HEK293 (cell line): ENCODE results near the gene GNS.

Source experiments
- CTCF ChIA-PET: fragments of 350-600 bp; formaldehyde crosslinking; extraction: SDS; loops from one replicate; lab custom pipeline; 2021; ENCODE audit warnings: antibody characterized with exemption; lab: Yijun Ruan, JAX
- POLR2A ChIA-PET: fragments of 300-600 bp; formaldehyde crosslinking; extraction: SDS; loops from one replicate; lab custom pipeline; 2020; ENCODE audit warnings: antibody characterized with exemption, inconsistent platforms; lab: Yijun Ruan, JAX
- H3K27ac ChIP-seq: fragments of 200-500 bp; sonication (Bioruptor generic); 2 replicates; pipeline ENCODE4 v1.5.1; 2014; ENCODE audit warnings: low read depth, low read length, control low read depth, inconsistent platforms; ENCODE audit errors: extremely low read depth
- H3K36me3 ChIP-seq, 2 experiments: fragments of 200-500 bp in 1 of 2; sonication (Bioruptor generic) in 1 of 2; 1 replicate in 1 of 2; 2 replicates in 1 of 2; pipeline ENCODE4 v1.5.1; 2014 to 2017; ENCODE audit warnings: inconsistent platforms in 2 of 2, low read length in 2 of 2; ENCODE audit not compliant: control insufficient read depth in 2 of 2, insufficient read depth in 1 of 2
- H3K4me1 ChIP-seq: fragments of 200-500 bp; sonication (Bioruptor generic); 2 replicates; pipeline ENCODE4 v1.5.1; 2014; ENCODE audit warnings: mild to moderate bottlenecking, low read length, inconsistent platforms; ENCODE audit not compliant: control insufficient read depth, insufficient read depth
- H3K4me3 ChIP-seq: 2 replicates; pipeline ENCODE4 v1.5.1; 2011; ENCODE audit warnings: low read depth, mild to moderate bottlenecking, control low read depth, low read length, moderate library complexity
- H3K9me3 ChIP-seq: fragments of 200-500 bp; sonication (Bioruptor generic); 2 replicates; pipeline ENCODE4 v1.5.1; 2014; ENCODE audit warnings: low read depth, low read length, inconsistent platforms; ENCODE audit not compliant: control insufficient read depth, insufficient read depth
- FEZF1 ChIP-seq: fragments of 450-650 bp; formaldehyde crosslinking; IDR thresholded peaks from 2 replicates; pipeline ENCODE4 v1.5.1; 2016; ENCODE audit warnings: missing biosample characterization, missing genetic modification characterization
- HOXA7 ChIP-seq: sonication (generic); formaldehyde crosslinking; IDR thresholded peaks from 2 replicates; pipeline ENCODE4 v1.8.1; 2022; ENCODE audit warnings: missing genetic modification reagents, borderline replicate concordance
- HOXC10 ChIP-seq: sonication (generic); formaldehyde crosslinking; IDR thresholded peaks from 2 replicates; pipeline ENCODE4 v1.8.1; 2023; ENCODE audit warnings: mild to moderate bottlenecking, missing genetic modification reagents
- HOXD13 ChIP-seq: sonication (generic); formaldehyde crosslinking; IDR thresholded peaks from 2 replicates; pipeline ENCODE4 v1.8.0; 2022; ENCODE audit warnings: missing genetic modification reagents, borderline replicate concordance
- KLF8 ChIP-seq: fragments of 450-650 bp; formaldehyde crosslinking; IDR thresholded peaks from 2 replicates; pipeline ENCODE4 v1.5.1; 2016; ENCODE audit warnings: missing biosample characterization, missing genetic modification characterization
- PRDM4 ChIP-seq: fragments of 450-650 bp; formaldehyde crosslinking; IDR thresholded peaks from 2 replicates; pipeline ENCODE4 v1.5.1; 2017; ENCODE audit warnings: missing biosample characterization, missing genetic modification characterization
- SCRT1 ChIP-seq: fragments of 450-650 bp; formaldehyde crosslinking; IDR thresholded peaks from 2 replicates; pipeline ENCODE4 v1.5.1; 2016; ENCODE audit warnings: missing biosample characterization, missing genetic modification characterization, borderline replicate concordance
- SP2 ChIP-seq: fragments of 450-650 bp; formaldehyde crosslinking; IDR thresholded peaks from 2 replicates; pipeline ENCODE4 v1.5.1; 2016; ENCODE audit warnings: missing biosample characterization, missing genetic modification characterization
- ZNF423 ChIP-seq: fragments of 450-650 bp; formaldehyde crosslinking; IDR thresholded peaks from 2 replicates; pipeline ENCODE4 v1.5.1; 2016; ENCODE audit warnings: missing biosample characterization, missing genetic modification characterization
- ZNF521 ChIP-seq: fragments of 450-650 bp; formaldehyde crosslinking; IDR thresholded peaks from 2 replicates; pipeline ENCODE4 v1.5.1; 2017; ENCODE audit warnings: missing biosample characterization, mild to moderate bottlenecking, missing genetic modification characterization
- ZNF544 ChIP-seq: fragments of 450-650 bp; formaldehyde crosslinking; IDR thresholded peaks from 2 replicates; pipeline ENCODE4 v1.5.0; 2017; ENCODE audit warnings: missing biosample characterization, missing genetic modification characterization
- ZNF629 ChIP-seq: fragments of 450-650 bp; formaldehyde crosslinking; IDR thresholded peaks from 2 replicates; pipeline ENCODE4 v1.5.1; 2017; ENCODE audit warnings: missing biosample characterization, missing genetic modification characterization
- ZNF792 ChIP-seq: fragments of 450-650 bp; formaldehyde crosslinking; IDR thresholded peaks from 2 replicates; pipeline ENCODE4 v1.5.1; 2016; ENCODE audit warnings: missing biosample characterization, missing genetic modification characterization
- ZNF837 ChIP-seq: fragments of 450-650 bp; formaldehyde crosslinking; IDR thresholded peaks from 2 replicates; pipeline ENCODE4 v1.5.1; 2016; ENCODE audit warnings: missing biosample characterization, missing genetic modification characterization
- ZNF843 ChIP-seq: fragments of 450-650 bp; formaldehyde crosslinking; IDR thresholded peaks from 2 replicates; pipeline ENCODE4 v1.5.1; 2016; ENCODE audit warnings: missing biosample characterization, missing genetic modification characterization
- TF ChIP-seq, protein P1 (sequence below): fragments of 450-650 bp; formaldehyde crosslinking; conservative IDR thresholded peaks from 2 replicates; pipeline ENCODE4 v1.5.1; 2016; ENCODE audit warnings: low read depth, missing biosample characterization, missing genetic modification characterization
- TF ChIP-seq, protein P2 (sequence below): fragments of 450-650 bp; formaldehyde crosslinking; IDR thresholded peaks from 2 replicates; pipeline ENCODE4 v1.5.1; 2017; ENCODE audit warnings: missing biosample characterization, missing genetic modification characterization
- TF ChIP-seq, protein P3 (sequence below): fragments of 450-650 bp; formaldehyde crosslinking; IDR thresholded peaks from 2 replicates; pipeline ENCODE4 v1.5.1; 2016; ENCODE audit warnings: missing biosample characterization, missing genetic modification characterization, borderline replicate concordance

The GNS gene

GRCh38 chr12:64714551-64714968 is 44.6 kb downstream of the GNS start:
- H3K27ac ChIP-seq: no peak overlapping the region
- no peak overlapping the region for H3K4me3 ChIP-seq
- TF ChIP-seq ZNF837 (tag by site-specific recombination) (no peak), HOXA7 (no peak), ZNF843 (tag by site-specific recombination) (no peak), PRDM4 (no peak), KLF8 (tag by site-specific recombination) (no peak), FEZF1 (tag by site-specific recombination) (no peak), ZNF629 (no peak)
- peaks cover 0 to 51% of the 10 kb centered on the region in 2 experiments for H3K36me3 ChIP-seq
- no peaks in the 10 kb centered on the region for H3K4me1 ChIP-seq
- H3K9me3 ChIP-seq: no peaks in the 10 kb centered on the region
- ChIA-PET POLR2A (no interaction called here), CTCF (interaction anchor here (1.1 kb wide), 1 partner anchor 165 kb away, joined by 3 read pairs; no protein-coding TSS in a partner anchor)

- ChIA-PET POLR2A (no interaction called here), CTCF (interaction anchor here (1.3 kb wide), 2 partner anchors 16 to 164 kb away, joined by 4 to 6 read pairs; no protein-coding TSS in a partner anchor)
- no peak overlapping the region for H3K4me3 ChIP-seq
- H3K9me3 ChIP-seq: no peaks in the 10 kb centered on the region
- TF ChIP-seq SP2: no peak
- TF ChIP-seq, protein P1, sequence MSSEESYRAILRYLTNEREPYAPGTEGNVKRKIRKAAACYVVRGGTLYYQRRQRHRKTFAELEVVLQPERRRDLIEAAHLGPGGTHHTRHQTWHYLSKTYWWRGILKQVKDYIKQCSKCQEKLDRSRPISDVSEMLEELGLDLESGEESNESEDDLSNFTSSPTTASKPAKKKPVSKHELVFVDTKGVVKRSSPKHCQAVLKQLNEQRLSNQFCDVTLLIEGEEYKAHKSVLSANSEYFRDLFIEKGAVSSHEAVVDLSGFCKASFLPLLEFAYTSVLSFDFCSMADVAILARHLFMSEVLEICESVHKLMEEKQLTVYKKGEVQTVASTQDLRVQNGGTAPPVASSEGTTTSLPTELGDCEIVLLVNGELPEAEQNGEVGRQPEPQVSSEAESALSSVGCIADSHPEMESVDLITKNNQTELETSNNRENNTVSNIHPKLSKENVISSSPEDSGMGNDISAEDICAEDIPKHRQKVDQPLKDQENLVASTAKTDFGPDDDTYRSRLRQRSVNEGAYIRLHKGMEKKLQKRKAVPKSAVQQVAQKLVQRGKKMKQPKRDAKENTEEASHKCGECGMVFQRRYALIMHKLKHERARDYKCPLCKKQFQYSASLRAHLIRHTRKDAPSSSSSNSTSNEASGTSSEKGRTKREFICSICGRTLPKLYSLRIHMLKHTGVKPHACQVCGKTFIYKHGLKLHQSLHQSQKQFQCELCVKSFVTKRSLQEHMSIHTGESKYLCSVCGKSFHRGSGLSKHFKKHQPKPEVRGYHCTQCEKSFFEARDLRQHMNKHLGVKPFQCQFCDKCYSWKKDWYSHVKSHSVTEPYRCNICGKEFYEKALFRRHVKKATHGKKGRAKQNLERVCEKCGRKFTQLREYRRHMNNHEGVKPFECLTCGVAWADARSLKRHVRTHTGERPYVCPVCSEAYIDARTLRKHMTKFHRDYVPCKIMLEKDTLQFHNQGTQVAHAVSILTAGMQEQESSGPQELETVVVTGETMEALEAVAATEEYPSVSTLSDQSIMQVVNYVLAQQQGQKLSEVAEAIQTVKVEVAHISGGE (tag by site-specific recombination): no peak
- no peak for TF ChIP-seq SCRT1 (tag by site-specific recombination)
- no peak for TF ChIP-seq HOXC10
- TF ChIP-seq, protein P2, sequence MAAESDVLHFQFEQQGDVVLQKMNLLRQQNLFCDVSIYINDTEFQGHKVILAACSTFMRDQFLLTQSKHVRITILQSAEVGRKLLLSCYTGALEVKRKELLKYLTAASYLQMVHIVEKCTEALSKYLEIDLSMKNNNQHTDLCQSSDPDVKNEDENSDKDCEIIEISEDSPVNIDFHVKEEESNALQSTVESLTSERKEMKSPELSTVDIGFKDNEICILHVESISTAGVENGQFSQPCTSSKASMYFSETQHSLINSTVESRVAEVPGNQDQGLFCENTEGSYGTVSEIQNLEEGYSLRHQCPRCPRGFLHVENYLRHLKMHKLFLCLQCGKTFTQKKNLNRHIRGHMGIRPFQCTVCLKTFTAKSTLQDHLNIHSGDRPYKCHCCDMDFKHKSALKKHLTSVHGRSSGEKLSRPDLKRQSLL (tag by site-specific recombination): no peak
- TF ChIP-seq, protein P3, sequence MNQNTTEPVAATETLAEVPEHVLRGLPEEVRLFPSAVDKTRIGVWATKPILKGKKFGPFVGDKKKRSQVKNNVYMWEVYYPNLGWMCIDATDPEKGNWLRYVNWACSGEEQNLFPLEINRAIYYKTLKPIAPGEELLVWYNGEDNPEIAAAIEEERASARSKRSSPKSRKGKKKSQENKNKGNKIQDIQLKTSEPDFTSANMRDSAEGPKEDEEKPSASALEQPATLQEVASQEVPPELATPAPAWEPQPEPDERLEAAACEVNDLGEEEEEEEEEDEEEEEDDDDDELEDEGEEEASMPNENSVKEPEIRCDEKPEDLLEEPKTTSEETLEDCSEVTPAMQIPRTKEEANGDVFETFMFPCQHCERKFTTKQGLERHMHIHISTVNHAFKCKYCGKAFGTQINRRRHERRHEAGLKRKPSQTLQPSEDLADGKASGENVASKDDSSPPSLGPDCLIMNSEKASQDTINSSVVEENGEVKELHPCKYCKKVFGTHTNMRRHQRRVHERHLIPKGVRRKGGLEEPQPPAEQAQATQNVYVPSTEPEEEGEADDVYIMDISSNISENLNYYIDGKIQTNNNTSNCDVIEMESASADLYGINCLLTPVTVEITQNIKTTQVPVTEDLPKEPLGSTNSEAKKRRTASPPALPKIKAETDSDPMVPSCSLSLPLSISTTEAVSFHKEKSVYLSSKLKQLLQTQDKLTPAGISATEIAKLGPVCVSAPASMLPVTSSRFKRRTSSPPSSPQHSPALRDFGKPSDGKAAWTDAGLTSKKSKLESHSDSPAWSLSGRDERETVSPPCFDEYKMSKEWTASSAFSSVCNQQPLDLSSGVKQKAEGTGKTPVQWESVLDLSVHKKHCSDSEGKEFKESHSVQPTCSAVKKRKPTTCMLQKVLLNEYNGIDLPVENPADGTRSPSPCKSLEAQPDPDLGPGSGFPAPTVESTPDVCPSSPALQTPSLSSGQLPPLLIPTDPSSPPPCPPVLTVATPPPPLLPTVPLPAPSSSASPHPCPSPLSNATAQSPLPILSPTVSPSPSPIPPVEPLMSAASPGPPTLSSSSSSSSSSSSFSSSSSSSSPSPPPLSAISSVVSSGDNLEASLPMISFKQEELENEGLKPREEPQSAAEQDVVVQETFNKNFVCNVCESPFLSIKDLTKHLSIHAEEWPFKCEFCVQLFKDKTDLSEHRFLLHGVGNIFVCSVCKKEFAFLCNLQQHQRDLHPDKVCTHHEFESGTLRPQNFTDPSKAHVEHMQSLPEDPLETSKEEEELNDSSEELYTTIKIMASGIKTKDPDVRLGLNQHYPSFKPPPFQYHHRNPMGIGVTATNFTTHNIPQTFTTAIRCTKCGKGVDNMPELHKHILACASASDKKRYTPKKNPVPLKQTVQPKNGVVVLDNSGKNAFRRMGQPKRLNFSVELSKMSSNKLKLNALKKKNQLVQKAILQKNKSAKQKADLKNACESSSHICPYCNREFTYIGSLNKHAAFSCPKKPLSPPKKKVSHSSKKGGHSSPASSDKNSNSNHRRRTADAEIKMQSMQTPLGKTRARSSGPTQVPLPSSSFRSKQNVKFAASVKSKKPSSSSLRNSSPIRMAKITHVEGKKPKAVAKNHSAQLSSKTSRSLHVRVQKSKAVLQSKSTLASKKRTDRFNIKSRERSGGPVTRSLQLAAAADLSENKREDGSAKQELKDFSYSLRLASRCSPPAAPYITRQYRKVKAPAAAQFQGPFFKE: no peak
- TF ChIP-seq ZNF792 (tag by site-specific recombination): no peak
- TF ChIP-seq KLF8 (tag by site-specific recombination): no peak
- no peak for TF ChIP-seq ZNF423
- no peak for TF ChIP-seq ZNF521 (tag by site-specific recombination)
- no peak for TF ChIP-seq ZNF544 (tag by site-specific recombination)
- TF ChIP-seq HOXD13 (CRISPR knock-in tag): no peak
- H3K4me1 ChIP-seq: no peaks in the 10 kb centered on the region
- H3K36me3 ChIP-seq: peaks cover 0 to 42% of the 10 kb centered on the region in 2 experiments
- H3K27ac ChIP-seq: no peak overlapping the region
These were observed 45.8 kb downstream of the GNS start for GRCh38 chr12:64713376-64713775.
